Fibroblast of pulmonary artery (primary cell): ENCODE data around the gene RGP1.

Source experiments
- DNase-seq: peaks from one replicate; pipeline ENCODE4 v3.0.0-alpha.2; 2010; ENCODE audit warnings: low read depth
- H3K4me3 ChIP-seq: replicated peaks from 2 replicates; pipeline ENCODE4 v1.5.1; 2011; ENCODE audit warnings: low read depth, mild to moderate bottlenecking, control low read depth, low read length, moderate library complexity
- CTCF ChIP-seq: IDR thresholded peaks from 2 replicates; pipeline ENCODE4 v1.5.1; 2011; ENCODE audit warnings: mild to moderate bottlenecking, control low read depth, low read length, inconsistent platforms; ENCODE audit errors: missing control alignments

Gene RGP1

GRCh38 chr9:35758475-35759050, 9.5 kb downstream of the RGP1 start:
- no peak for TF ChIP-seq CTCF
- H3K4me3 ChIP-seq: no peak overlapping the region
- DNase-seq: peak; percentile 71

GRCh38 chr9:35759795-35760194, 10.7 kb downstream of the RGP1 start:
- DNase-seq: no peak
- H3K4me3 ChIP-seq: no peak overlapping the region
- TF ChIP-seq CTCF: no peak

- DNase-seq: peak; percentile 86
- TF ChIP-seq CTCF: no peak
- H3K4me3 ChIP-seq: no peak overlapping the region
These were observed 11.6 kb downstream of the RGP1 start for GRCh38 chr9:35760651-35761050.

- no peak for DNase-seq
- no peak overlapping the region for H3K4me3 ChIP-seq
- TF ChIP-seq CTCF: no peak
These were observed 14.1 kb downstream of the RGP1 start for GRCh38 chr9:35763181-35763580.

GRCh38 chr9:35763803-35764202, 14.7 kb downstream of the RGP1 start:
- no peak overlapping the region for H3K4me3 ChIP-seq
- no peak for TF ChIP-seq CTCF
- no peak for DNase-seq

- H3K4me3 ChIP-seq: no peak overlapping the region
- TF ChIP-seq CTCF: no peak
- no peak for DNase-seq
These were observed 17.9 kb downstream of the RGP1 start for GRCh38 chr9:35766997-35767396.

- no peak for TF ChIP-seq CTCF
- no peak for DNase-seq
- H3K4me3 ChIP-seq: no peak overlapping the region
These were observed 18.4 kb downstream of the RGP1 start for GRCh38 chr9:35767458-35767857.
